GM12878 (cell line): Measurements from ENCODE around the gene EIF4EBP2. TPM values are rescaled to one million over a fixed set of nuclear protein-coding genes. Genes with fewer than 3 reads are reported as not detected.
A peak's percentile ranks its signal among the peaks of the same experiment; 100 is the strongest.

ENCODE experiments used
- CBX3 ChIP-seq: fragments of 200-600 bp; sonication (generic); IDR thresholded peaks from 2 replicates; pipeline ENCODE4 v1.6.1; 2016; ENCODE audit warnings: low read depth, borderline replicate concordance
- CEBPB ChIP-seq, 2 experiments: fragments of 150-350 bp in 1 of 2; IDR thresholded peaks; 2 replicates each; pipeline ENCODE4 v1.6.1; 2012 to 2014; ENCODE audit warnings: low read depth in 2 of 2, low read length in 2 of 2, borderline replicate concordance in 1 of 2, inconsistent platforms in 1 of 2
- CTCF ChIP-seq, 3 experiments: IDR thresholded peaks in 2 of 3; conservative IDR thresholded peaks in 1 of 3; 2 replicates each; pipeline ENCODE4 v1.5.1; 2011; ENCODE audit warnings: low read depth in 3 of 3, low read length in 3 of 3, mild to moderate bottlenecking in 3 of 3, control low read depth in 2 of 3, moderate library complexity in 2 of 3, inconsistent platforms in 1 of 3, mixed read lengths in 1 of 3; ENCODE audit not compliant: control insufficient read depth in 2 of 3, insufficient read depth in 1 of 3; ENCODE audit errors: extremely low read depth in 1 of 3
- HDAC2 ChIP-seq: fragments of 200-600 bp; sonication (generic); IDR thresholded peaks from 2 replicates; pipeline ENCODE4 v1.6.1; 2017
- JUNB ChIP-seq: IDR thresholded peaks from 2 replicates; pipeline ENCODE4 v1.6.1; 2016; ENCODE audit warnings: antibody characterized with exemption, mild to moderate bottlenecking
- MEF2A ChIP-seq: IDR thresholded peaks from 2 replicates; pipeline ENCODE4 v1.6.1; 2011; ENCODE audit warnings: low read depth, mild to moderate bottlenecking, low read length, moderate library complexity; ENCODE audit not compliant: insufficient read depth
- PBX3 ChIP-seq: IDR thresholded peaks from 2 replicates; pipeline ENCODE4 v1.6.1; 2011; ENCODE audit warnings: mild to moderate bottlenecking, low read depth, low read length, moderate library complexity; ENCODE audit not compliant: insufficient replicate concordance
- PML ChIP-seq: IDR thresholded peaks from 2 replicates; pipeline ENCODE4 v1.6.1; 2012; ENCODE audit warnings: low read length, inconsistent platforms
- polyA plus RNA-seq, 11 experiments: library from polyadenylated mRNA; depleted of rRNA in 4 of 11; unstranded in 6 of 11; stranded (reverse) in 5 of 11; fragments of >200 nt; fragmentation: Nextera tagmentation in 4 of 11; fragmentation: Illumina TruSeq in 1 of 11; extraction: Ambion mirVana in 4 of 11; extraction: Trizol in 1 of 11; gene quantifications; 1 replicate in 1 of 11; 2 replicates in 10 of 11; pipeline versions ENCODE4 v1.2.1 to v1.2.3, GENCODE V29; 2011 to 2016; ENCODE audit warnings: inconsistent platforms in 2 of 11, missing spikeins in 2 of 11, low read depth in 1 of 11
- total RNA-seq, 4 experiments: library from RNA; depleted of rRNA in 3 of 4; stranded (reverse); fragments of >200 nt in 3 of 4; fragmentation: Illumina TruSeq in 1 of 4; extraction: Trizol in 1 of 4; gene quantifications; 2 replicates each; pipeline versions ENCODE4 v1.2.1 to v1.2.3, GENCODE V29; 2013 to 2021
- TF ChIP-seq, protein P1 (sequence below): IDR thresholded peaks from 2 replicates; pipeline ENCODE4 v1.6.1; 2012; ENCODE audit warnings: improper control_type of control experiment, low read depth, low read length; ENCODE audit not compliant: insufficient replicate concordance
- TF ChIP-seq, protein P2 (sequence below): fragments of 450-650 bp; formaldehyde crosslinking; IDR thresholded peaks from 2 replicates; pipeline ENCODE4 v1.5.0; 2022; ENCODE audit warnings: mild to moderate bottlenecking, missing genetic modification characterization
- TF ChIP-seq, protein P3 (sequence below): fragments of 450-650 bp; IDR thresholded peaks from 2 replicates; pipeline ENCODE4 v1.6.1; 2016; ENCODE audit warnings: mild to moderate bottlenecking

Gene EIF4EBP2
- total and polyA plus RNA-seq, 10 of the 15 experiments (the other 5 are each of a cell fraction or from before 2014, with no cell fraction given): 14.4 to 51.3 (median 28.9) TPM

DNA sequence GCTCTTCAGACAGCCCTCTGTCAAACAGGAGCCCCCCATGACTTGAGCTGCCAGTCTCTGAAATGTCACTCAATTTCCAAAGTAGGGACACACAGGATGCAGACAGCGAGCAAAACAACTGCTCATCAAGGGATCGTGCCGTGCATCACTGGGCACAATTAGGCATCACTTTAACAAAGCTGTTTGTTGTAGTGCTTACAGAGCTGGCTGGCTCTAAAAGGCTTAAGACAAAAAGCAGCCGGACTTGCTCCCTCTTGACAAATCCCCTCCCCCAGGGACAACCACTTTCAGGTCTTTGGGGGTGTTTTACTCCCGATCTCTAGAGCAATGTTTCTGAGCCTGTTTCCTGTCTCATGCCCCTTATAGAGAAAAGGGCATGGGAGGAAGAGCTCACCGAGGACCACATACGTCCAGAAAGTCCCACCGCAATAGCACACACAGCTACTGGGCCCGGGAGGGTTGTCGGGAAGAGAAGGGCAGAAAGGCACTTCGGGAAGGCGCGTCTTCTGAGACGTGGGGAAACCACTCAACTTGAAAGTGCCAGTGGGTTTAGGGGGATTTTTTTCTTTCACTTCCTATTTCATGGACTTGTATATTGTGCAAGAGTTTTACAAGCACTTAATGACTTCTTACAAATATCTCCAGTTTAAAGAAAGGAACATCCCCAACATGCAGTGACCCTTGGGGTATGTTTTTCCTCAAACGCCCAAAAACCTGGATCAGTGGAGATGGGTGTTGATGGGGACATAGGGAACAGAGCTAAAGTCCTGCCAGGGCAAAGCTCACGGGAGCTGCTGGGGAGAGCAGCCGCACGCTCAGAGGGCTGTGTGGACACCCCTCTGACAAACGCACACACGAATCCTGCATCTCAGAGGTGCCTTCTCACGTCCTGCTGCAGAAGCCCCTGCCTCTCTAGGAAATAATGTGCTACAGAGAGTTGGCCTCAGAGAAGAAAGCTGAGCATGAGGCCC is 48.6 kb upstream of the EIF4EBP2 start (continued):
- no peak for TF ChIP-seq PBX3
- TF ChIP-seq JUNB: peak; percentile 95
- TF ChIP-seq, protein P1, sequence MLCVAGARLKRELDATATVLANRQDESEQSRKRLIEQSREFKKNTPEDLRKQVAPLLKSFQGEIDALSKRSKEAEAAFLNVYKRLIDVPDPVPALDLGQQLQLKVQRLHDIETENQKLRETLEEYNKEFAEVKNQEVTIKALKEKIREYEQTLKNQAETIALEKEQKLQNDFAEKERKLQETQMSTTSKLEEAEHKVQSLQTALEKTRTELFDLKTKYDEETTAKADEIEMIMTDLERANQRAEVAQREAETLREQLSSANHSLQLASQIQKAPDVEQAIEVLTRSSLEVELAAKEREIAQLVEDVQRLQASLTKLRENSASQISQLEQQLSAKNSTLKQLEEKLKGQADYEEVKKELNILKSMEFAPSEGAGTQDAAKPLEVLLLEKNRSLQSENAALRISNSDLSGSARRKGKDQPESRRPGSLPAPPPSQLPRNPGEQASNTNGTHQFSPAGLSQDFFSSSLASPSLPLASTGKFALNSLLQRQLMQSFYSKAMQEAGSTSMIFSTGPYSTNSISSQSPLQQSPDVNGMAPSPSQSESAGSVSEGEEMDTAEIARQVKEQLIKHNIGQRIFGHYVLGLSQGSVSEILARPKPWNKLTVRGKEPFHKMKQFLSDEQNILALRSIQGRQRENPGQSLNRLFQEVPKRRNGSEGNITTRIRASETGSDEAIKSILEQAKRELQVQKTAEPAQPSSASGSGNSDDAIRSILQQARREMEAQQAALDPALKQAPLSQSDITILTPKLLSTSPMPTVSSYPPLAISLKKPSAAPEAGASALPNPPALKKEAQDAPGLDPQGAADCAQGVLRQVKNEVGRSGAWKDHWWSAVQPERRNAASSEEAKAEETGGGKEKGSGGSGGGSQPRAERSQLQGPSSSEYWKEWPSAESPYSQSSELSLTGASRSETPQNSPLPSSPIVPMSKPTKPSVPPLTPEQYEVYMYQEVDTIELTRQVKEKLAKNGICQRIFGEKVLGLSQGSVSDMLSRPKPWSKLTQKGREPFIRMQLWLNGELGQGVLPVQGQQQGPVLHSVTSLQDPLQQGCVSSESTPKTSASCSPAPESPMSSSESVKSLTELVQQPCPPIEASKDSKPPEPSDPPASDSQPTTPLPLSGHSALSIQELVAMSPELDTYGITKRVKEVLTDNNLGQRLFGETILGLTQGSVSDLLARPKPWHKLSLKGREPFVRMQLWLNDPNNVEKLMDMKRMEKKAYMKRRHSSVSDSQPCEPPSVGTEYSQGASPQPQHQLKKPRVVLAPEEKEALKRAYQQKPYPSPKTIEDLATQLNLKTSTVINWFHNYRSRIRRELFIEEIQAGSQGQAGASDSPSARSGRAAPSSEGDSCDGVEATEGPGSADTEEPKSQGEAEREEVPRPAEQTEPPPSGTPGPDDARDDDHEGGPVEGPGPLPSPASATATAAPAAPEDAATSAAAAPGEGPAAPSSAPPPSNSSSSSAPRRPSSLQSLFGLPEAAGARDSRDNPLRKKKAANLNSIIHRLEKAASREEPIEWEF: peak; percentile 49
- no peak for TF ChIP-seq HDAC2
- TF ChIP-seq MEF2A: 0 out of 2 replicates have a peak, but pooled peaks have one; percentile 48
- TF ChIP-seq PML: no peak
- no peak for TF ChIP-seq CBX3
- TF ChIP-seq CTCF (IDR thresholded peaks at IDR 0.05 in 2 of 3, conservative IDR thresholded peaks at IDR 0.05 in 1 of 3; ENCODE audit: control insufficient read depth in 2 of 3, extremely low read depth in 1 of 3, insufficient read depth in 1 of 3, low read depth in 3 of 3, low read length in 3 of 3): no peak
- TF ChIP-seq CEBPB (IDR thresholded peaks at IDR 0.05; ENCODE audit: borderline replicate concordance in 1 of 2, low read depth in 2 of 2, low read length in 2 of 2): peak in 1 of 2 experiments; percentile 96; a peak in 2 of 4 replicates
- TF ChIP-seq, protein P2, sequence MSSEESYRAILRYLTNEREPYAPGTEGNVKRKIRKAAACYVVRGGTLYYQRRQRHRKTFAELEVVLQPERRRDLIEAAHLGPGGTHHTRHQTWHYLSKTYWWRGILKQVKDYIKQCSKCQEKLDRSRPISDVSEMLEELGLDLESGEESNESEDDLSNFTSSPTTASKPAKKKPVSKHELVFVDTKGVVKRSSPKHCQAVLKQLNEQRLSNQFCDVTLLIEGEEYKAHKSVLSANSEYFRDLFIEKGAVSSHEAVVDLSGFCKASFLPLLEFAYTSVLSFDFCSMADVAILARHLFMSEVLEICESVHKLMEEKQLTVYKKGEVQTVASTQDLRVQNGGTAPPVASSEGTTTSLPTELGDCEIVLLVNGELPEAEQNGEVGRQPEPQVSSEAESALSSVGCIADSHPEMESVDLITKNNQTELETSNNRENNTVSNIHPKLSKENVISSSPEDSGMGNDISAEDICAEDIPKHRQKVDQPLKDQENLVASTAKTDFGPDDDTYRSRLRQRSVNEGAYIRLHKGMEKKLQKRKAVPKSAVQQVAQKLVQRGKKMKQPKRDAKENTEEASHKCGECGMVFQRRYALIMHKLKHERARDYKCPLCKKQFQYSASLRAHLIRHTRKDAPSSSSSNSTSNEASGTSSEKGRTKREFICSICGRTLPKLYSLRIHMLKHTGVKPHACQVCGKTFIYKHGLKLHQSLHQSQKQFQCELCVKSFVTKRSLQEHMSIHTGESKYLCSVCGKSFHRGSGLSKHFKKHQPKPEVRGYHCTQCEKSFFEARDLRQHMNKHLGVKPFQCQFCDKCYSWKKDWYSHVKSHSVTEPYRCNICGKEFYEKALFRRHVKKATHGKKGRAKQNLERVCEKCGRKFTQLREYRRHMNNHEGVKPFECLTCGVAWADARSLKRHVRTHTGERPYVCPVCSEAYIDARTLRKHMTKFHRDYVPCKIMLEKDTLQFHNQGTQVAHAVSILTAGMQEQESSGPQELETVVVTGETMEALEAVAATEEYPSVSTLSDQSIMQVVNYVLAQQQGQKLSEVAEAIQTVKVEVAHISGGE (CRISPR knock-in tag): no peak
- TF ChIP-seq, protein P3, sequence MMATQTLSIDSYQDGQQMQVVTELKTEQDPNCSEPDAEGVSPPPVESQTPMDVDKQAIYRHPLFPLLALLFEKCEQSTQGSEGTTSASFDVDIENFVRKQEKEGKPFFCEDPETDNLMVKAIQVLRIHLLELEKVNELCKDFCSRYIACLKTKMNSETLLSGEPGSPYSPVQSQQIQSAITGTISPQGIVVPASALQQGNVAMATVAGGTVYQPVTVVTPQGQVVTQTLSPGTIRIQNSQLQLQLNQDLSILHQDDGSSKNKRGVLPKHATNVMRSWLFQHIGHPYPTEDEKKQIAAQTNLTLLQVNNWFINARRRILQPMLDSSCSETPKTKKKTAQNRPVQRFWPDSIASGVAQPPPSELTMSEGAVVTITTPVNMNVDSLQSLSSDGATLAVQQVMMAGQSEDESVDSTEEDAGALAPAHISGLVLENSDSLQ: peak; percentile 80
